NT2/D1 (cell line): ENCODE data around the gene DPP6.
"Not testable (repeated sequence)": the region's sequence is repeated elsewhere in the genome, so short reads cannot be mapped to it uniquely, and the experiment has no call there.

Experiments
- SUZ12 ChIP-seq: IDR thresholded peaks from 2 replicates; pipeline ENCODE4 v1.6.1; 2011; ENCODE audit not compliant: insufficient read length, insufficient read depth; ENCODE audit errors: extremely low read depth
- YY1 ChIP-seq: IDR thresholded peaks from 2 replicates; pipeline ENCODE4 v1.6.1; 2011; ENCODE audit not compliant: insufficient read length, insufficient read depth
- ZNF274 ChIP-seq: IDR thresholded peaks from 2 replicates; pipeline ENCODE4 v1.6.1; 2011; ENCODE audit warnings: mild to moderate bottlenecking, low read depth, low read length

- not testable (repeated sequence) for TF ChIP-seq YY1, SUZ12, ZNF274
Measured at GRCh38 chr7:154095201-154095600, 43.0 kb downstream of the DPP6 start.
